ENCODE data around the gene ZC3H15.
"Not testable (repeated sequence)": the region's sequence is repeated elsewhere in the genome, so short reads cannot be mapped to it uniquely, and the experiment has no call there.

Gene ZC3H15

GRCh38 chr2:186515376-186515775 lies 29.3 kb downstream of the ZC3H15 start:
- no peak for DNase-seq (ENCODE audit: low spot score in 2 of 2)
- H3K9me3 ChIP-seq = no peaks in the 10 kb centered on the region
- in situ Hi-C loops (cut with MboI; ENCODE audit: low sequenced_read_pairs) = no loop called here
- H3K36me3 ChIP-seq (replicated peaks) = peaks cover 23% of the 10 kb centered on the region
- H3K27me3 ChIP-seq (ENCODE audit: low read depth) = no peaks in the 10 kb centered on the region
- H3K4me1 ChIP-seq = no peaks in the 10 kb centered on the region
- H3K4me3 ChIP-seq = no peak overlapping the region

DNA sequence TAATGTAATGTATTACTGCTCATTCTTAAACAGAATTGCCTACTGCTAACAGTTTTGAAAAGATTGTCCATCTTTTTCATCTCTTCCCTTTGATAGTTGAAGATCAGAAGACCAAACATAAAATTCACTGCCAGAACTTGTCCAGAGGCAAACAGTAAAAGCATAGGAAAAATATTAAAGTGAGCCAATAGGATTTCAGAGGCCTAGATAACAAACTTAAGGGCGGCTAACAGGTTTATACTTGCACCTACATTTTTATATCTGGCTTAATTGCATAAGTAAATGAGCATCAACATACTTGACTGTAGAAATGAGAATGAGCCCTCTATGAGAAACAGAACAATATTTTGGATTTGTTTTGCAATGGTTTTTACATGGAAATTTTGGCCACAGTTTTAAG lies 30.3 kb downstream of the ZC3H15 start:
- no peaks in the 10 kb centered on the region for H3K9me3 ChIP-seq
- DNase-seq (ENCODE audit: low spot score in 2 of 2) = no peak
- in situ Hi-C loops (cut with MboI; ENCODE audit: low sequenced_read_pairs) = no loop called here
- no peak overlapping the region for H3K4me3 ChIP-seq
- H3K27me3 ChIP-seq (ENCODE audit: low read depth) = no peaks in the 10 kb centered on the region
- H3K36me3 ChIP-seq (replicated peaks) = peaks cover 21% of the 10 kb centered on the region
- H3K4me1 ChIP-seq = peaks cover 3% of the 10 kb centered on the region; the same call in 1 of the 2 replicates

- DNase-seq (ENCODE audit: low spot score in 2 of 2) = no peak
- Histone ChIP-seq H3K4me1 (peaks cover 10% of the 10 kb centered on the region), H3K36me3 (replicated peaks) (peaks cover 15% of the 10 kb centered on the region), H3K27me3 (ENCODE audit: low read depth) (no peaks in the 10 kb centered on the region), H3K4me3 (no peak overlapping the region), H3K9me3 (no peaks in the 10 kb centered on the region)
- in situ Hi-C loops (cut with MboI; ENCODE audit: low sequenced_read_pairs) = no loop called here
Observed at GRCh38 chr2:186517090-186517489, 31.0 kb downstream of the ZC3H15 start.

- in situ Hi-C loops (cut with MboI; ENCODE audit: low sequenced_read_pairs) = no loop called here
- Histone ChIP-seq H3K36me3 (replicated peaks) (peaks cover 6% of the 10 kb centered on the region), H3K9me3 (no peaks in the 10 kb centered on the region), H3K4me1 (peaks cover 15% of the 10 kb centered on the region), H3K27me3 (ENCODE audit: low read depth) (no peaks in the 10 kb centered on the region), H3K4me3 (no peak overlapping the region)
- DNase-seq (ENCODE audit: low spot score in 2 of 2) = no peak
Observed at GRCh38 chr2:186518291-186518690, 32.2 kb downstream of the ZC3H15 start.

- H3K4me3 ChIP-seq = no peak overlapping the region
- no peak for DNase-seq (ENCODE audit: low spot score in 2 of 2)
- no peaks in the 10 kb centered on the region for H3K9me3 ChIP-seq
- peaks cover 15% of the 10 kb centered on the region for H3K4me1 ChIP-seq
- peaks cover 4% of the 10 kb centered on the region for H3K36me3 ChIP-seq (replicated peaks)
- in situ Hi-C loops (cut with MboI; ENCODE audit: low sequenced_read_pairs) = no loop called here
- H3K27me3 ChIP-seq (ENCODE audit: low read depth) = no peaks in the 10 kb centered on the region
Observed at GRCh38 chr2:186518945-186519344, 32.9 kb downstream of the ZC3H15 start.

GRCh38 chr2:186521570-186522153 lies 35.6 kb downstream of the ZC3H15 start:
- H3K36me3 ChIP-seq (replicated peaks); H3K9me3 ChIP-seq; H3K27me3 ChIP-seq (ENCODE audit: low read depth); H3K4me3 ChIP-seq; in situ Hi-C loops (cut with MboI; ENCODE audit: low sequenced_read_pairs): not testable (repeated sequence)
- peaks cover 15% of the 10 kb centered on the region for H3K4me1 ChIP-seq
- peak; percentile 62 to 67 for DNase-seq (ENCODE audit: low spot score in 2 of 2)

GRCh38 chr2:186522450-186522849 lies 36.4 kb downstream of the ZC3H15 start:
- Histone ChIP-seq H3K36me3 (replicated peaks) (no peaks in the 10 kb centered on the region; the same call in 1 of the 2 replicates), H3K4me1 (peaks cover 15% of the 10 kb centered on the region), H3K4me3 (no peak overlapping the region), H3K9me3 (no peaks in the 10 kb centered on the region), H3K27me3 (ENCODE audit: low read depth) (no peaks in the 10 kb centered on the region)
- in situ Hi-C loops (cut with MboI; ENCODE audit: low sequenced_read_pairs) = no loop called here
- DNase-seq (ENCODE audit: low spot score in 2 of 2) = no peak

DNA sequence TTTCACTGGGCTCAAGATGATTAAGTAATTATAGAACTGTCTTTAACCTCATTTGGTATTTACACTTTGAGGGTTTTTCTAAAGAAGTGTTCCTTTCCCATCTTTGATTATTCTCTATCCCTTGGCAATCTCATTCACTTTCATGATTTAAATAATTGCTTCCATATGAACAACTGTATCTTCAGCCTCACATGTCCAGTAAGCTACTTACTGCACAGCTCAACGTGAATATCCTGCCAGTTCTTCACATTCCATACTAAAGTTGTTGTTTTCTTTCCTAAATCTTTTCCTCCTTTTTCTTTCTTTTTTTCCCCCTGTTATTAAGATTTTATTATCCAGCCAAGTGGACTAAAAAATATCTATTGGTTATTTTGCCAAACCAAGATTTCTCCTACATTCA lies 37.7 kb downstream of the ZC3H15 start:
- Histone ChIP-seq H3K27me3 (ENCODE audit: low read depth) (no peaks in the 10 kb centered on the region), H3K36me3 (replicated peaks) (no peaks in the 10 kb centered on the region), H3K4me3 (no peak overlapping the region), H3K9me3 (no peaks in the 10 kb centered on the region), H3K4me1 (peaks cover 15% of the 10 kb centered on the region)
- no peak for DNase-seq (ENCODE audit: low spot score in 2 of 2)
- in situ Hi-C loops (cut with MboI; ENCODE audit: low sequenced_read_pairs) = no loop called here

- H3K9me3 ChIP-seq = no peaks in the 10 kb centered on the region
Observed at GRCh38 chr2:186526281-186526680, 40.2 kb downstream of the ZC3H15 start.

DNA sequence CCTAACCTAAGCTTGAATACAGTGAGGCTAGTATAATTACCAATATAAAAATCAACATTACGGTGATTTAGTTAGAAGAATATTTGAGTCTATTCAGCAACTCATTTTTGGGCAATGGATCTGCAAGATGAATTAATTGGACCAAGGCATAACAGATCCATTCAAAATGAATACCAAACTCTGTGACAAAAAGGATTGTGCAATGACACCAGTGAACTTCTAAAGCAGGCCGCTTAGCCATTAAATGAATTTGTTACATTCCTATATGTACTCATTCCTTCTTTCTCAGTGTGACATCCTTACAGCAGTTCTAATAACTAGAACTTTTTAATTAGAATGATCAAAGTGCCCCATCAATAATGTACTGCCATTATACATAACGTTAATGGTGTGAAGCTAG lies 44.3 kb downstream of the ZC3H15 start:
- DNase-seq (ENCODE audit: low spot score in 2 of 2) = no peak
- Histone ChIP-seq H3K4me3 (no peak overlapping the region), H3K27me3 (ENCODE audit: low read depth) (no peaks in the 10 kb centered on the region), H3K4me1 (peaks cover 12% of the 10 kb centered on the region), H3K36me3 (replicated peaks) (no peaks in the 10 kb centered on the region), H3K9me3 (no peaks in the 10 kb centered on the region)
- in situ Hi-C loops (cut with MboI; ENCODE audit: low sequenced_read_pairs) = no loop called here

More at GRCh38 chr2:186526281-186526680, 40.2 kb downstream of the ZC3H15 start:
- Histone ChIP-seq H3K4me1 (peaks cover 13% of the 10 kb centered on the region), H3K36me3 (replicated peaks) (no peaks in the 10 kb centered on the region), H3K27me3 (ENCODE audit: low read depth) (no peaks in the 10 kb centered on the region), H3K4me3 (no peak overlapping the region)
- DNase-seq (ENCODE audit: low spot score in 2 of 2) = no peak
- in situ Hi-C loops (cut with MboI; ENCODE audit: low sequenced_read_pairs) = no loop called here

GRCh38 chr2:186531257-186531775 lies 45.3 kb downstream of the ZC3H15 start:
- no peak for DNase-seq (ENCODE audit: low spot score in 2 of 2)
- no peaks in the 10 kb centered on the region for H3K27me3 ChIP-seq (ENCODE audit: low read depth)
- no peak overlapping the region for H3K4me3 ChIP-seq
- in situ Hi-C loops (cut with MboI; ENCODE audit: low sequenced_read_pairs) = no loop called here
- no peaks in the 10 kb centered on the region for H3K9me3 ChIP-seq
- H3K4me1 ChIP-seq = peaks cover 12% of the 10 kb centered on the region
- H3K36me3 ChIP-seq (replicated peaks) = no peaks in the 10 kb centered on the region

DNA sequence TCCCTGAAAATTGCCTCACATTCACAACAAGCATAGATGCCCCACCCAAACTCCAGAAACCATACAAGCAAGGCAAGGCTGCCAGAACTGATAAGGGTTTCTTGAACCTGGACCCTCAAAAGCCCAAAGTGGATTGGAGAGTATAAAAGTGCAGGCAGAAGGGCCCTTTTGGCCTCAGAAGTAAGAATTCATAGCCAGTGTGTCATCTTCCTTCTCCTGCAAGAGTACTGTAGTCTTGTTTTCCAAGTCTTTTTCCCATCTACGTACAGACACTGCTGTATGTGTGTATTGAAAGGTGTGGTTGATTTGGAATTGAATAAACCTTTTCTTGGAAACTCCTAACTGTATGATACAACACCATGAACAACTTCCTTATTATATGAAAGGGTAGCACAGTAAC lies 46.8 kb downstream of the ZC3H15 start:
- in situ Hi-C loops (cut with MboI; ENCODE audit: low sequenced_read_pairs) = no loop called here

DNA sequence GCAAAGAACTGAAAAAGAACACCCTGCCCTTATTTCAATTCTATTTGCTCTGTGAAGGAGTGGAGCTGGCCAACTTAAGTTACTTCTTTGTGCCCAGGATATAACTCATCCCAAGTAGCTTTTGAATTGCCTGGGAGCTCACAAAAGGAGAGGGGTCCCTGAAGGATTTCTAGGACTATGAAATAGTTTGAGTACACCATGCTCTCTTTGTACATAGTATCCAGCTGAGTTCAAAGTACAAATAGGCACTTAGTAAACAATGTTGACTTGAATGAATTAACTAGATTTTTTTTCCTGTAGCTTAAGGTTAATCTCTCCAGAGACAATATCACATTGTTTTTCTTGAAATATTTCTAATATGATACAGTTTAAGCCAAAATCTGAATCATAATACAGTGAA lies 47.7 kb downstream of the ZC3H15 start:
- DNase-seq (ENCODE audit: low spot score in 2 of 2) = peak; percentile 25 to 72
- no peak overlapping the region for H3K4me3 ChIP-seq
- in situ Hi-C loops (cut with MboI; ENCODE audit: low sequenced_read_pairs) = no loop called here
- H3K9me3 ChIP-seq = no peaks in the 10 kb centered on the region
- no peaks in the 10 kb centered on the region for H3K36me3 ChIP-seq (replicated peaks)
- no peaks in the 10 kb centered on the region for H3K27me3 ChIP-seq (ENCODE audit: low read depth)
- H3K4me1 ChIP-seq = peaks cover 12% of the 10 kb centered on the region

More for the DNA sequence above, 46.8 kb downstream of the ZC3H15 start:
- Histone ChIP-seq H3K4me3 (no peak overlapping the region), H3K27me3 (ENCODE audit: low read depth) (no peaks in the 10 kb centered on the region), H3K4me1 (peaks cover 12% of the 10 kb centered on the region), H3K36me3 (replicated peaks) (no peaks in the 10 kb centered on the region), H3K9me3 (no peaks in the 10 kb centered on the region)
- no peak for DNase-seq (ENCODE audit: low spot score in 2 of 2)

DNA sequence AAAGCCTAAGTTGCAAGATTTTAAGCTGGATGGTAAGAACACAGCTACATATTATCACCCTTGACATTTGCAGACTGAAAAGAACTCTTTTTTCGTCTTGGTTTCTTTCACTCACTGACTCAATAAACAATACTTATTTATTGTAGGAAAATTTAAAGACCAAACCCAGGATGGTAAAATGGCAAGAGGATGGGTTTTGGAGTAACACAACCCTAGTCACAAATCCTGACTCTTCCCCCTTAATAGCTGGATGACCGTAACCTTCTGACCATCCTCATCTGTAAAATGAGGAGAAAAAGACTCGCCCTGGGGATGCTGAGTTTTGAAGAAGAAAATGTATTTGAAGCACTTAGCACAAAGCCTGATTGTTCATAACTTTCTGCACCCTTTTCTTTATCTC lies 48.3 kb downstream of the ZC3H15 start:
- in situ Hi-C loops (cut with MboI; ENCODE audit: low sequenced_read_pairs) = no loop called here

DNA sequence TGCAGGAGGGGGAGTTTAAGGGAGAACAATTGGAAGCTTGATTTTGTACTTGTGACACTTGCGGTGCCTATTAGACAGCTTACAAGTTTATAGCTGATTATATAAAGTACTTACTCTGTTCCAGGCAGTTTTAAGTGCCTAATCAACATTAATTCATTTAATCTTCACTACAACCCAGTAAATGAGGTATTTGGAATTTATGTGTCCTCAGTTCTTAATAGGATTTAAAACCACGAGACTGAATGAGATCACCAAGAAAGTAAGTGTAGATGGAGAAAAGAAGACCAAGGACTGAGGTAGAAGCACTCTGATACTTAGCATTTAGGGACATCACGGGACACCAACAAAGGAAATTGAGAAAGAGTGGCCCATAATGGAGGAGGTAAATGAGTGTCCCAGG lies 49.8 kb downstream of the ZC3H15 start:
- Histone ChIP-seq H3K4me1 (peaks cover 17% of the 10 kb centered on the region), H3K27me3 (ENCODE audit: low read depth) (no peaks in the 10 kb centered on the region), H3K9me3 (no peaks in the 10 kb centered on the region), H3K36me3 (replicated peaks) (no peaks in the 10 kb centered on the region), H3K4me3 (no peak overlapping the region)
- DNase-seq (ENCODE audit: low spot score in 2 of 2) = no peak
- in situ Hi-C loops (cut with MboI; ENCODE audit: low sequenced_read_pairs) = no loop called here

More for the DNA sequence above, 48.3 kb downstream of the ZC3H15 start:
- Histone ChIP-seq H3K36me3 (replicated peaks) (no peaks in the 10 kb centered on the region), H3K4me3 (no peak overlapping the region), H3K4me1 (peaks cover 12% of the 10 kb centered on the region), H3K27me3 (ENCODE audit: low read depth) (no peaks in the 10 kb centered on the region), H3K9me3 (no peaks in the 10 kb centered on the region)
- no peak for DNase-seq (ENCODE audit: low spot score in 2 of 2)
